ENCODE data around the gene LIN54.

The LIN54 gene

DNA sequence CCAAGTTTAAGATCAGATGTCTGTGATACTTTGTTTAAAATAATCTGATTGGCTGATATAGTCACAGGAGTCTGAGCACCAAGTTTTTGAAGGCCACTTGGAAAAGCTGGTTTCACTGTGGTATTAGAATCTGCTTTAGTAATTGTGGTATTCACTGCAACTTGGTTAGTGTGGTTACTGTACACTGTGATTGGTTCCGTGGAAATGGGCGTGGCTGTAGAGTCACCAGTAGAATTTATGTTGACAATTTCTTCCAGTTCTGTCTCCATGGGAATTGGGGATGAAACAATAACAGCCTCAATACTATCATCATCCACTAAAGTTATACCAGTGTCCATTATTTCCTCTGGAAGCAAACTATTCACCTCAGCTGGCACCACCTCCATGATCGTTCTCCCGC is 26.2 kb downstream of the LIN54 start:
- no peak overlapping the region for H3K27ac ChIP-seq (ENCODE audit: low read depth, low read length, severe bottlenecking)
- H3K36me3 ChIP-seq (ENCODE audit: control insufficient read depth, insufficient read depth, low read length) = peaks cover 15% of the 10 kb centered on the region
- no peaks in the 10 kb centered on the region for H3K4me1 ChIP-seq (ENCODE audit: control insufficient read depth, insufficient read depth, low read length, poor library complexity, severe bottlenecking)
- no peak overlapping the region for H3K4me3 ChIP-seq (ENCODE audit: extremely low read depth, insufficient read depth, low read length, poor library complexity, severe bottlenecking)
- 93% methylated on average over 2 of the region's 4 CpGs; no CpG with 5 or more reads in 1 of the 2 experiments for WGBS, 2 experiments (ENCODE audit: insufficient coverage in 2 of 2)
- H3K9me3 ChIP-seq (ENCODE audit: control insufficient read depth, low read length) = no peaks in the 10 kb centered on the region

DNA sequence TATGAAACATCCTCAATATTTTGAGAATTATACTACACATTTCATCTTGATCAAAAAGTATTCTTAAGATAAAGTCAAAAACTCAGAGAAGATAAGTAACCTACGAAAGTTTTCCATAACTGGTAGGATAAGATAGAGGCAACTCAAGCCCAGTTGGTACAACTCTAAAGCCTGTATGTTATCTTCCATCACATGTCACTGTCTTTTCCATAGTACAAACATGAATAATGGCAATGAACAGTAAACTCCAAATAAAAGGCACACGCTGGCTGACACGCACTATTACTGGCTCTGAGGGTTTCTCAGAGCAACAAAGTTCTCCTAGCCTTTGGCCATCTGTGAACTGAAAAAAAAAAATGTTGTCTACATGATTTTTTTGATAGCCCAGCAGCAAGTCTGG is 27.2 kb downstream of the LIN54 start:
- 89 to 100% methylated on average over 2 of the region's 3 CpGs for WGBS, 2 experiments (ENCODE audit: insufficient coverage in 2 of 2)
- Histone ChIP-seq H3K9me3 (ENCODE audit: control insufficient read depth, low read length) (no peaks in the 10 kb centered on the region), H3K4me3 (ENCODE audit: extremely low read depth, insufficient read depth, low read length, poor library complexity, severe bottlenecking) (no peak overlapping the region), H3K27ac (ENCODE audit: low read depth, low read length, severe bottlenecking) (no peak overlapping the region), H3K4me1 (ENCODE audit: control insufficient read depth, insufficient read depth, low read length, poor library complexity, severe bottlenecking) (no peaks in the 10 kb centered on the region), H3K36me3 (ENCODE audit: control insufficient read depth, insufficient read depth, low read length) (peaks cover 19% of the 10 kb centered on the region)

DNA sequence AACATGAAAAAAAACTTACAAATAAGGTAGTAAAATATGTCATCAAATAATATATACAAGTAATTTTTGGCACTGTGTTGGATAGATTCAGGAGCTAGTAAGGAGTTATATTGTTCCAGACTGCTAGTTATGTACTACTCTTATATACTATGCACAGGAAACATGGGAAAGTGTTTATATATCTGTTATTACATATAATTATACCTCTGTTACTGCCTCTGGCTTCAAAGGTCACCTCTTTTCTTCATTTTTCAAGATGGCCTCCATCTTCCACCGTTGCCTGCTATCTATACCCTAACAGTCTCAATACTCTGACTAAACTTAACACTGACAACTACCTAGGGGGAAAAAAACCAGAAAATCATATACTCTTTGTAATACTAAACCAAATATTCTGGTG is 29.5 kb downstream of the LIN54 start:
- peaks cover 27% of the 10 kb centered on the region for H3K36me3 ChIP-seq (ENCODE audit: control insufficient read depth, insufficient read depth, low read length)
- H3K9me3 ChIP-seq (ENCODE audit: control insufficient read depth, low read length) = no peaks in the 10 kb centered on the region
- H3K27ac ChIP-seq (ENCODE audit: low read depth, low read length, severe bottlenecking) = no peak overlapping the region
- H3K4me3 ChIP-seq (ENCODE audit: extremely low read depth, insufficient read depth, low read length, poor library complexity, severe bottlenecking) = no peak overlapping the region
- WGBS, 2 experiments (ENCODE audit: insufficient coverage in 2 of 2) = 100% methylated on average over 1 of the region's 1 CpG; no CpG with 5 or more reads in 1 of the 2 experiments
- H3K4me1 ChIP-seq (ENCODE audit: control insufficient read depth, insufficient read depth, low read length, poor library complexity, severe bottlenecking) = no peaks in the 10 kb centered on the region

DNA sequence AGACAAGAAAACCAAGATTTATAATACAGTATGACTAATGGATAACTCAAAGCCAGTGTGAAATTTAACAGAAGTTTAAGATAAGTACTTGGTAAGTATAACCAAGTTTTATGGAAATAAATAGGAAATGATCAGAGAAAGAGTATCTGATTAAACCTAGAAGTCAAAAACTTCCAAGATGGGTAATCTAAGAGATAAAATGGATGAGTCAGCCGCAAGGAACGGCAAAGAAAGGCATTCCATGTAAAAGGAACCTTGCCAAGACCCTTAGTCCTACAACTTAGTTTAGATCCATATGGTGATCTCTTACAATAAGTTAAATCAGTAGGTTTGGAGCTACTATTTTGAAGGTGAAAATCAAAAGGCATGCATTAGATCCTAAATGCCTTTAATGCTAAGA is 34.8 kb downstream of the LIN54 start:
- WGBS, 2 experiments (ENCODE audit: insufficient coverage in 2 of 2) = no CpG with 5 or more reads among the region's 2 CpGs
- no peak overlapping the region for H3K4me3 ChIP-seq (ENCODE audit: extremely low read depth, insufficient read depth, low read length, poor library complexity, severe bottlenecking)
- H3K9me3 ChIP-seq (ENCODE audit: control insufficient read depth, low read length) = no peaks in the 10 kb centered on the region
- no peak overlapping the region for H3K27ac ChIP-seq (ENCODE audit: low read depth, low read length, severe bottlenecking)
- H3K4me1 ChIP-seq (ENCODE audit: control insufficient read depth, insufficient read depth, low read length, poor library complexity, severe bottlenecking) = no peaks in the 10 kb centered on the region
- H3K36me3 ChIP-seq (ENCODE audit: control insufficient read depth, insufficient read depth, low read length) = peaks cover 29% of the 10 kb centered on the region

DNA sequence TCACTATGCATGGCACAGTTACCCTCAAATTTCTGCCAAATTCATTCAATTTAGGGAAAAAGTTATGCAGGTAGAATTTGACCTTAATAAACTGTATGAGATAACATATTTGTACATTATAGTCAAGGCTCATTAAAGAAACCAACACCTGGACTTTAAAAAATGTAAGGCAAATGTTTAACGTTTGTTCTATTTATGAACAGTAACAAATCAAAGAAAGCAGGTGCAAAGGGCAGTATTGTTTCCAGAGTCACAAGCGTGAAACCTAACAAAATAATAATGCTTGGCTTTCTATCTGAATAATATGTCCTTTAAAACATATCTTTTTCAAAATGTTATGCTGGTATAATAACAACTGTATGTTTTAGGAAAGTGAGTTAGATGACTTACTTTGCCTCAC is 41.2 kb downstream of the LIN54 start:
- H3K4me1 ChIP-seq (ENCODE audit: control insufficient read depth, insufficient read depth, low read length, poor library complexity, severe bottlenecking) = no peaks in the 10 kb centered on the region
- no peak overlapping the region for H3K27ac ChIP-seq (ENCODE audit: low read depth, low read length, severe bottlenecking)
- no peak overlapping the region for H3K4me3 ChIP-seq (ENCODE audit: extremely low read depth, insufficient read depth, low read length, poor library complexity, severe bottlenecking)
- H3K36me3 ChIP-seq (ENCODE audit: control insufficient read depth, insufficient read depth, low read length) = peaks cover 24% of the 10 kb centered on the region
- no peaks in the 10 kb centered on the region for H3K9me3 ChIP-seq (ENCODE audit: control insufficient read depth, low read length)
- no CpG with 5 or more reads among the region's 2 CpGs for WGBS, 2 experiments (ENCODE audit: insufficient coverage in 2 of 2)

DNA sequence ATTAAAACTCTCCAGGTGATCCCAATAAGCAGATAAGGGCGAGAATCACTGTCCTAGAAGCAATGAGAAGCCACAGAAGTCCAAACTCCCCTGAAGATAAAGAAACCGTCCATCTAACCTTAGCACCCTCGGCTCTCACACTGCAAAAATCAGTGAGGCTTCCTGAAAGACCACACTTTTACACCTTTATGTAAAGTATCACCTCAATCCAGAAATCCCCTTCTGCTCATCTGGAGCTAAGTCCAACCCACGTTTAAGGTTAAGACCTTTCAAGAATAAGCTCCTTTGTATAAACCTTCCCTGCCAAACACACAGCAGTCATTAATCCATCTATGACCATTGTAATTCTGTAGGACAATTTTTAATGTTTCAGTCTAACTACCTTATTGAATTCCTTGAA is 41.7 kb downstream of the LIN54 start:
- Histone ChIP-seq H3K4me1 (ENCODE audit: control insufficient read depth, insufficient read depth, low read length, poor library complexity, severe bottlenecking) (no peaks in the 10 kb centered on the region), H3K4me3 (ENCODE audit: extremely low read depth, insufficient read depth, low read length, poor library complexity, severe bottlenecking) (no peak overlapping the region), H3K9me3 (ENCODE audit: control insufficient read depth, low read length) (no peaks in the 10 kb centered on the region), H3K36me3 (ENCODE audit: control insufficient read depth, insufficient read depth, low read length) (peaks cover 25% of the 10 kb centered on the region), H3K27ac (ENCODE audit: low read depth, low read length, severe bottlenecking) (no peak overlapping the region)
- WGBS, 2 experiments (ENCODE audit: insufficient coverage in 2 of 2) = 77 to 97% methylated on average over 4 of the region's 4 CpGs

DNA sequence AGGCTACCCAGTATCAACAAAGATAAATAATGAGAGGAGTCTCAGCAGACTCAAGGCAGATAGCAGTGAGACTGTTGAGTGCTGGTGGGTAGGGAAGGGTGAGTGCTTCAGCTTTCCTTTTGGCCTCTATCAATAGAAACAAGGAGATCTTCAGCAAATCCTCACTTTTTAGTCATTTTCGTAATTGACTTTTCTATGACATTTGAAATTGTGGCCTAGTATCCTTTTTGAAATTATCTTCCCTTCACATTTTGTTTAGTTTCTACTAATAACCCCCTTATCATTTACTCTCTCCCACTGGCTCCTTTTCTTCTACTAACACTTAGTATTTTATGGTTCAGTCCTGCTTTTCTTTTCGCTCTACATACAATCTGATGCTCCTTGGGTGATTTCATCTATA is 44.9 kb downstream of the LIN54 start:
- H3K4me3 ChIP-seq (ENCODE audit: extremely low read depth, insufficient read depth, low read length, poor library complexity, severe bottlenecking) = no peak overlapping the region
- 94 to 100% methylated on average over 1 to 2 of the region's 2 CpGs for WGBS, 2 experiments (ENCODE audit: insufficient coverage in 2 of 2)
- H3K27ac ChIP-seq (ENCODE audit: low read depth, low read length, severe bottlenecking) = no peak overlapping the region
- H3K4me1 ChIP-seq (ENCODE audit: control insufficient read depth, insufficient read depth, low read length, poor library complexity, severe bottlenecking) = no peaks in the 10 kb centered on the region
- H3K36me3 ChIP-seq (ENCODE audit: control insufficient read depth, insufficient read depth, low read length) = peaks cover 29% of the 10 kb centered on the region
- H3K9me3 ChIP-seq (ENCODE audit: control insufficient read depth, low read length) = no peaks in the 10 kb centered on the region

DNA sequence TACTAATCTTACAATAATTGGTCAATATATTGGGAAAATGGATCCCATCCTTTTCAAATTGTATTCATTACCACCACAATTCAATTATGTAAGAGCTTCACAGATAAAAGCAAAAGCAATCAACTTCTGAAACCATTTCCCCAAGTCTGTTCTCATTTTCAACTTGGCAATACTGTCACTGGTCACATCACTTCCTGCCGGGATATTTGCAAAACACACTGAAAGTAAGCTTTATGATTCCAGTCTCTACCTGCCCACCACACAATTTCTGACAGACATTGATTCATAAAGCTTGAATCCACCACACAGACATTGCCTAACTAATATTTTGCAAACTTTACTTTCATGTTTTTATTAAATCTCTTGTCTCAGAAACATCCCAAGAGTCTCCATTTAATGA is 53.6 kb downstream of the LIN54 start:
- no peak overlapping the region for H3K4me3 ChIP-seq (ENCODE audit: extremely low read depth, insufficient read depth, low read length, poor library complexity, severe bottlenecking)
- H3K27ac ChIP-seq (ENCODE audit: low read depth, low read length, severe bottlenecking) = no peak overlapping the region
- no peaks in the 10 kb centered on the region for H3K4me1 ChIP-seq (ENCODE audit: control insufficient read depth, insufficient read depth, low read length, poor library complexity, severe bottlenecking)
- no peaks in the 10 kb centered on the region for H3K9me3 ChIP-seq (ENCODE audit: control insufficient read depth, low read length)
- peaks cover 33% of the 10 kb centered on the region for H3K36me3 ChIP-seq (ENCODE audit: control insufficient read depth, insufficient read depth, low read length)
- 100% methylated on average over 1 of the region's 1 CpG for WGBS, 2 experiments (ENCODE audit: insufficient coverage in 2 of 2)

DNA sequence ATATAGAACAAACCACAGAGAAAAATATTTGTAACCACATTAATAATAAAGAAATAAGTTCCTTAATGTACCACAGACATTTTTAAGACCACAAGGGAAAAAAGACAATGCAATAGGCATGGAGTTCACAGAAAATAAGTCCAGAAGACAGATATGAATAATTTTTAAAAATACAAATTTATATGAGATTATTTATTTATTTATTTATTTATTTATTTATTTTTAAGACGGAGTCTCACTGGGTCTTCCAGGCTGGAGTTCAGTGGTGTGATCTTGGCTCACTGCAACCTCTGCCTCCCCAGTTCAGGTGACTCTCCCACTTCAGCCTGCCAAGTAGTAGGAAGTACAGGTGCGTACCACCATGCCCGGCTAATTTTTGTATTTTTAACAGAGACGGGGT is 56.4 kb downstream of the LIN54 start:
- no peaks in the 10 kb centered on the region for H3K4me1 ChIP-seq (ENCODE audit: control insufficient read depth, insufficient read depth, low read length, poor library complexity, severe bottlenecking)
- H3K4me3 ChIP-seq (ENCODE audit: extremely low read depth, insufficient read depth, low read length, poor library complexity, severe bottlenecking) = no peak overlapping the region
- H3K27ac ChIP-seq (ENCODE audit: low read depth, low read length, severe bottlenecking) = no peak overlapping the region
- 100% methylated on average over 3 of the region's 4 CpGs; no CpG with 5 or more reads in 1 of the 2 experiments for WGBS, 2 experiments (ENCODE audit: insufficient coverage in 2 of 2)
- H3K36me3 ChIP-seq (ENCODE audit: control insufficient read depth, insufficient read depth, low read length) = peaks cover 17% of the 10 kb centered on the region
- no peaks in the 10 kb centered on the region for H3K9me3 ChIP-seq (ENCODE audit: control insufficient read depth, low read length)

DNA sequence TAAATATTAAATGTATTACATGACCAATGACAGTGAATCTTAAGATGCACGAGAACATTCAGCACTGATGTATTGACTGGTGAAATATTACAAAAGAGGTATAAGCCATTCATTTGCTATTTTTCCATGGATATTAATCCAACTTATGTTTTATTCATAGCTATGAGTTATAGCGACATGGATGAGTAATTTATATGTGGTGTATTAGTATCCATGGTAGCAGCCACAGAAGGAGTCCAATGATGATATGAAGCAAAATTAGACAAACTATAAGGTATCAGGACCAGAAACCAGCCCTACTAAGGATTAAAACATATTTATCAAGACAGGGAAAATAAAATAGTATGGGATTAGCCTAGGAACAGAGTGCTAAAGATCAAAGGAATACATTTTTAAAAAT is 59.4 kb downstream of the LIN54 start:
- Histone ChIP-seq H3K36me3 (ENCODE audit: control insufficient read depth, insufficient read depth, low read length) (peaks cover 5% of the 10 kb centered on the region), H3K4me1 (ENCODE audit: control insufficient read depth, insufficient read depth, low read length, poor library complexity, severe bottlenecking) (no peaks in the 10 kb centered on the region), H3K4me3 (ENCODE audit: extremely low read depth, insufficient read depth, low read length, poor library complexity, severe bottlenecking) (no peak overlapping the region), H3K27ac (ENCODE audit: low read depth, low read length, severe bottlenecking) (no peak overlapping the region), H3K9me3 (ENCODE audit: control insufficient read depth, low read length) (no peaks in the 10 kb centered on the region)
- no CpG with 5 or more reads among the region's 2 CpGs for WGBS, 2 experiments (ENCODE audit: insufficient coverage in 2 of 2)

DNA sequence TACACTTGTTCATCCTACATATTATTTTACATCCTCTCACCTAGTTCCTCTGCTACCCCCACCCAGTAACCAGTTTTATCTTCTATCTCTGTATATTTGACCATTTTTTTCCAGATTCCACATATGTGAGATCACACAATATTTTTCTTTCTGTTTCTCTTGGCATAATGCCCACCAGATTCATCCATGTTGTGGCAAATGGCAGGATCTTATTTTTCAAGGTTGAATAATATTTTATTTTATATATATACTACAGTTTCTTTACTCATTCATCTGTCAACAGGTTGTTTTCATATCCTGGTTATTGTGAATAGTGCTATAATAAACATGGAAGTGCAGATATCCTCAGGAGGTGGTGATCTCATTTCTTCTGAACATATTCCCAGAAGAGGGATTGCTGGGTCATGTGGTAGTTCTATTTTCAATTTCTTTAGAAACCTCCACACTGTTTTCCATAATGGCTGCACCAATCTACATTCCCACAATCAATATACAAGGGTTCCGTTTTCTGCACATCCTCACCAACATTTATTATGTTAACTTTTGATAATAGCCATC is 61.9 kb downstream of the LIN54 start:
- Histone ChIP-seq H3K36me3 (ENCODE audit: control insufficient read depth, insufficient read depth, low read length) (peaks cover 17% of the 10 kb centered on the region), H3K4me1 (ENCODE audit: control insufficient read depth, insufficient read depth, low read length, poor library complexity, severe bottlenecking) (no peaks in the 10 kb centered on the region), H3K27ac (ENCODE audit: low read depth, low read length, severe bottlenecking) (no peak overlapping the region), H3K9me3 (ENCODE audit: control insufficient read depth, low read length) (no peaks in the 10 kb centered on the region), H3K4me3 (ENCODE audit: extremely low read depth, insufficient read depth, low read length, poor library complexity, severe bottlenecking) (no peak overlapping the region)
- WGBS, 2 experiments (ENCODE audit: insufficient coverage in 2 of 2) = no CpG with 5 or more reads among the region's 1 CpG

Measured in mesodermal cell (in vitro differentiated cells).